ENCODE data around the gene TENM3.

- no peak for TF ChIP-seq CTCF (IDR thresholded peaks at IDR 0.05)
- no peak for TF ChIP-seq POLR2AphosphoS5 (IDR thresholded peaks at IDR 0.05)
- TF ChIP-seq POLR2A (IDR thresholded peaks at IDR 0.05), result no peak
Measured at GRCh38 chr4:182552948-182553347, 309.7 kb downstream of the TENM3 start.
